Measurements from ENCODE around the gene CA10. TPM values are rescaled to one million over a fixed set of nuclear protein-coding genes. Genes with fewer than 3 reads are reported as not detected.

Gene CA10
- total and polyA plus RNA-seq, 2 experiments from 2014 or later, result 0.92 to 1.5 TPM

DNA sequence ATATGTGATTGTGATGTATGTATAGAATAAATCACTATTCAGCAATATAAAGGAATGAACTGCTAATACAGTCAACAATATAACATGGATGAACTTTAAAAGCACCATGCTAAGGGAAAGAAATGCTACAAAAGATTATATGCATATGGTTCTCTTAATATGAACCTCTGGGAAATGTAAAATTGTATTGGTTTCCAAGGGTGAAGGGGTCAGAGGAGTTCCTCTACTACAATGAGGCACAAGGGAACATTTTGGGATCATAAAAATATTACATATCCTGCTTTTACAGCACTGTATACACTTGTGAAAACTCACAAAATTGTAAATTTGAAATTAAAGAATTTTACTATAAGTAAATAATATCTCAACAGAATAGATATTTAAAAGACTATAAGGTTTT, 111.4 kb downstream of the CA10 start:
- Histone ChIP-seq H3F3A (replicated peaks; ENCODE audit: low read depth) (no peaks in the 10 kb centered on the region), H3K4me3 (no peak overlapping the region), H2AFZ (no peak overlapping the region), H3K79me2 (replicated peaks; ENCODE audit: insufficient read depth) (no peaks in the 10 kb centered on the region), H3K9me2 (ENCODE audit: insufficient read depth) (peaks cover 6% of the 10 kb centered on the region; the same call in 1 of the 2 replicates), H3K27me3 (ENCODE audit: insufficient read depth) (no peaks in the 10 kb centered on the region), H3K4me2 (no peak overlapping the region), H3K27ac (ENCODE audit: low read depth) (no peak overlapping the region), H3K4me1 (ENCODE audit: insufficient read depth) (no peaks in the 10 kb centered on the region), H4K20me1 (replicated peaks; ENCODE audit: insufficient read depth) (no peaks in the 10 kb centered on the region), H3K36me3 (ENCODE audit: insufficient read depth) (no peaks in the 10 kb centered on the region)
- H3K4me1 Mint-ChIP-seq, result peaks cover 12% of the 10 kb centered on the region
- DNase-seq (ENCODE audit: low spot score) (no peak), ATAC-seq (no peak)
- H3K36me3 Mint-ChIP-seq (ENCODE audit: low read depth), result no peaks in the 10 kb centered on the region
- H3K27me3 Mint-ChIP-seq (ENCODE audit: insufficient read depth, low read depth, poor library complexity), result no peaks in the 10 kb centered on the region
- peaks cover 3% of the 10 kb centered on the region; the same call in 1 of the 3 replicates for H3K9me3 Mint-ChIP-seq
- H3K4me3 Mint-ChIP-seq, result no peak overlapping the region
- no peak overlapping the region for H3K27ac Mint-ChIP-seq
- TF ChIP-seq ETS1 (IDR thresholded peaks at IDR 0.05), result no peak
- no peak for TF ChIP-seq EZH2phosphoT487 (IDR thresholded peaks at IDR 0.05; ENCODE audit: unreplicated experiment)

GRCh38 chr17:52041123-52041617, 117.3 kb downstream of the CA10 start:
- Mint-ChIP-seq H3K4me1 (peaks cover 5% of the 10 kb centered on the region), H3K27me3 (ENCODE audit: insufficient read depth, low read depth, poor library complexity) (peaks cover 2% of the 10 kb centered on the region), H3K27ac (no peak overlapping the region), H3K36me3 (ENCODE audit: low read depth) (no peaks in the 10 kb centered on the region), H3K9me3 (no peaks in the 10 kb centered on the region; the same call in 2 of the 3 replicates), H3K4me3 (no peak overlapping the region)
- Histone ChIP-seq H3K4me1 (ENCODE audit: insufficient read depth) (no peaks in the 10 kb centered on the region), H3K36me3 (ENCODE audit: insufficient read depth) (no peaks in the 10 kb centered on the region), H2AFZ (no peak overlapping the region), H3K27ac (ENCODE audit: low read depth) (no peak overlapping the region), H3K27me3 (ENCODE audit: insufficient read depth) (no peaks in the 10 kb centered on the region), H3K4me2 (no peak overlapping the region), H3K79me2 (replicated peaks; ENCODE audit: insufficient read depth) (no peaks in the 10 kb centered on the region), H4K20me1 (replicated peaks; ENCODE audit: insufficient read depth) (no peaks in the 10 kb centered on the region), H3K4me3 (no peak overlapping the region), H3K9me2 (ENCODE audit: insufficient read depth) (no peaks in the 10 kb centered on the region), H3F3A (replicated peaks; ENCODE audit: low read depth) (no peaks in the 10 kb centered on the region)
- DNase-seq (ENCODE audit: low spot score) (no peak), ATAC-seq (no peak)
- TF ChIP-seq CREB1 (CRISPR knock-in tag; IDR thresholded peaks at IDR 0.05; ENCODE audit: low read depth), result no peak
- TF ChIP-seq ZNF331 (CRISPR knock-in tag; IDR thresholded peaks at IDR 0.05; ENCODE audit: low read depth), result no peak
- TF ChIP-seq EZH2 (IDR thresholded peaks at IDR 0.05; ENCODE audit: low read depth, unreplicated experiment), result no peak
- no peak for TF ChIP-seq JUNB (IDR thresholded peaks at IDR 0.05; ENCODE audit: unreplicated experiment)
- TF ChIP-seq CTCF (conservative IDR thresholded peaks at IDR 0.05; ENCODE audit: low read depth in 2 of 2), result no peak

- ATAC-seq (no peak), DNase-seq (ENCODE audit: low spot score) (no peak)
- H3K9me3 Mint-ChIP-seq, result no peaks in the 10 kb centered on the region; the same call in 2 of the 3 replicates
- H3K4me1 ChIP-seq (ENCODE audit: insufficient read depth), result no peaks in the 10 kb centered on the region
- no peak overlapping the region for H3K4me2 ChIP-seq
- H3F3A ChIP-seq (replicated peaks; ENCODE audit: low read depth), result no peaks in the 10 kb centered on the region
- H4K20me1 ChIP-seq (replicated peaks; ENCODE audit: insufficient read depth), result no peaks in the 10 kb centered on the region
- H3K27ac ChIP-seq (ENCODE audit: low read depth), result no peak overlapping the region
- TF ChIP-seq ZNF462 (CRISPR knock-in tag; IDR thresholded peaks at IDR 0.05), result no peak
- no peak for TF ChIP-seq EZH2phosphoT487 (IDR thresholded peaks at IDR 0.05; ENCODE audit: unreplicated experiment)
- H3K9me2 ChIP-seq (ENCODE audit: insufficient read depth), result no peaks in the 10 kb centered on the region; the same call in 1 of the 2 replicates
- H3K4me3 ChIP-seq, result no peak overlapping the region
- H2AFZ ChIP-seq, result no peak overlapping the region
- H3K36me3 Mint-ChIP-seq (ENCODE audit: low read depth), result no peaks in the 10 kb centered on the region
- H3K79me2 ChIP-seq (replicated peaks; ENCODE audit: insufficient read depth), result no peaks in the 10 kb centered on the region
- H3K27me3 Mint-ChIP-seq (ENCODE audit: insufficient read depth, low read depth, poor library complexity), result peaks cover 2% of the 10 kb centered on the region
- H3K4me3 Mint-ChIP-seq, result no peak overlapping the region
- H3K36me3 ChIP-seq (ENCODE audit: insufficient read depth), result no peaks in the 10 kb centered on the region
- H3K27ac Mint-ChIP-seq, result no peak overlapping the region
- H3K27me3 ChIP-seq (ENCODE audit: insufficient read depth), result no peaks in the 10 kb centered on the region
- H3K4me1 Mint-ChIP-seq, result no peaks in the 10 kb centered on the region
Observed at GRCh38 chr17:52036416-52036815, 122.1 kb downstream of the CA10 start.

Data from GM23338 (cell line).